ENCODE measurements around the gene TMEM51.

- TF ChIP-seq CTCF (IDR thresholded peaks at IDR 0.05; ENCODE audit: poor library complexity, severe bottlenecking): no peak
- TF ChIP-seq POLR2AphosphoS5 (IDR thresholded peaks at IDR 0.05): no peak
- no peak for TF ChIP-seq EP300 (conservative IDR thresholded peaks at IDR 0.05; ENCODE audit: poor library complexity, severe bottlenecking)
Observed at GRCh38 chr1:15178571-15179484, 25.3 kb downstream of the TMEM51 start.
